COLO829 (cell line): Measurements from ENCODE around the gene DENND2A.
"Not testable (repeated sequence)": the region's sequence is repeated elsewhere in the genome, so short reads cannot be mapped to it uniquely, and the experiment has no call there.

ENCODE experiments used
- DNase-seq: peaks from one replicate; pipeline ENCODE4 v3.0.0; 2012; ENCODE audit warnings: low spot score

The DENND2A gene

GRCh38 chr7:140506788-140507464 lies 133.7 kb downstream of the DENND2A start:
- no peak for DNase-seq

- no peak for DNase-seq
These were observed 138.6 kb downstream of the DENND2A start for GRCh38 chr7:140501966-140502365.

DNA sequence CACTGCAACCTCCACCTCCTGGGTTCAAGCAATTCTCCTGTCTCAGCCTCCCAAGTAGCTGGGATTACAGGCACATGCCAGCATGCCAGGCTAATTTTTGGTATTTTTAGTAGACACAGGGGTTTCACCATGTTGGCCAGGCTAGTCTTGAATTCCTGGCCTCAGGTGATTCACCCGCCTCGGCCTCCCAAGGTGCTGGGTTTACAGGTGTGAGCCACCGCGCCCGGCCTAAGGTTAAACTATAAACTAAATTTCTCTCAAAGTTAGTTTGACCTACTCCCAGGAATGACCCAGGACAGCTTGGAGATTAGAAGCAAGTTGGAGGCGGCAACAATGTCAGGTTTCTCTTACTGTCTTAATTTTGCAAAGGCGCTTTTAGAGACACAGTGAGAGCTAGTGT lies 142.8 kb downstream of the DENND2A start:
- not testable (repeated sequence) for DNase-seq

- no peak for DNase-seq
These were observed 143.3 kb downstream of the DENND2A start for GRCh38 chr7:140497241-140497769.

DNA sequence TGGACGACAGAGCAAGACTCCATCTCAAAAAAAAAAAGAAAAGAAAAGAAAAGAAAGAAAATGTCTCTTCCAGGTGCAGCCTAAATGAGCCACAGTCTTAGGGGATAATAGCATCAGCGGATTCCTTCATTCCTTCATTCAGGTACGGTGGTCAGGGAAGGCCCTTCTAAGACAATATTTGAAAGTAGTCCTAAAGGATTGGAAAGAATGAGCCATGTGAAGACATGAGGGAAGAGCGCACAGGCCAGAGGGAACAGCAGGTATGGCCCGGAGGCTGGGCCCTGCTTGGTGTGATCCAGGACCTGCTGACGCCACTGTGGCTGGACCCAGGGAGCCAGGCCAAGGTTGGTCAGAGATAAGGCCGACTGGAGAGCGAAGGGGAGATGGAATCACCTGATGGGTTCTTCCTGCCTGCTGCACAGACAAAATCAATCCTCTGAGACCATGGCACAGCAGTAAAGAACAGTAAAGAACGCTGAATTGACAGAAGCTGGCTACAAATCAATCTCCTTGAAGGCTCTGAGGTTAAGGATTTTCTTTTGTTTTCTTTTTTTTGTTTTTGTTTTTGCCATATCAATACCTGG lies 145.0 kb downstream of the DENND2A start:
- no peak for DNase-seq

DNA sequence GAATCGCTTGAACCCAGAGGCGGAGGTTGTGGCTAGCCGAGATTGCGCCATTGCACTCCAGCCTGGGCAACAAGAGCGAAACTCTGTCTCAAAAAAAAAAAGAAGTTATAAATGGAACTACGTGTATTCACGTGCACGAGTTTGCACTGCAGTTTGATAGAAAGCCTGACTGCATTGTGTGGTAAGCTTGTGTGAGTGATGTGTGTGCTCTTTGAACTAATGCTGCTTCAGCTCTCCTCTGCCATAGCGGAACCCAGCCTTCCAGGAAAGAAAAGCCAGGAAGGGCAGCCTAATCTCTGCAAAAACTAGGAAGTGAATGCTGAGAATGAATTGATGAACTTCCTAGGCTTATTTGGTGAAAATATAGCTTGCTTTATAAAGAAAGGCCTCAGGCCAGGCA lies 145.7 kb downstream of the DENND2A start:
- DNase-seq = no peak

- no peak for DNase-seq
These were observed 151.6 kb downstream of the DENND2A start for GRCh38 chr7:140489026-140489359.

GRCh38 chr7:140485500-140486265 lies 154.9 kb downstream of the DENND2A start:
- DNase-seq = peak; percentile 72

DNA sequence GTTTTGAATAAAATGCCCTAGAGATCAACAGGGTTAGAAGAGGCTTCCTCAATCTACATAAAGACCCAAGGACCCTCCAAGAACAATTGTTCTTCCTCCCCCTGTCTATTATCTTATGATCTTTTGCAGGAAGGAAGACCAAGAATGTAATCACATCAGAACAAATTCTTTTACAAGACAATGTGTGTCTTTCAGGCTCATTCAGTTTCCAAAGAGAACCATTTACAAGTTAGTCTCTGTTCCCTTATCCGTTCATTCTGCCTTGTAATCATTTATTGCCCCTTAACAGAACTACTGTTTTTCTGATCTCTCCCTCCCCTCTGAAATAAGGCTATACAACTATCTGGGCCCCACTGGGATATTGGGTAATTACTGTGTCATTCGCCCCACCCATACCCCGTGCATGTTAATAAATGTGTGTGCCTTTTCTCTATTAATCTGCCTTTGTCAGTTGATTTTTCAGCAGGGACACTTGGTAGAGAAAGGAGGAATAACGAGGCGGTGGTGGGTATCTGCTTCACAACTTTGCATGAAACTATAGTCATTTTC lies 155.6 kb downstream of the DENND2A start:
- DNase-seq = peak; percentile 92

GRCh38 chr7:140484479-140484878 lies 156.1 kb downstream of the DENND2A start:
- no peak for DNase-seq

DNA sequence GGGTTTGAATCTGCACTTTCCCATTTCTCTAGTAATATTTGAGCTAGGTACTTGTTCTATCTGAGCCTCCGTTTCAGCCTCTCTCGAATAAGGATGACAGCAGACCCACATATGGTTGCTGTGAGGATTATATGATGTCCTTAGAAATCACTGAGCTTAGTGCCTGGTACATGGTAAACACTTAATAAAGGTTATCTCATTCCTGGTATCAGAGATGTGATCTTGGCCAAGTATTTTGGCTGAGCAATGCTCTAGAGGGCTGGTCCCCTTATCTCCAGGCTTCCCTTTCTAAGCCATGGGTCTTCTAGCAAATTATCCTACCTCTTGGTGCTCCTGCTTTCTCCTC lies 160.9 kb downstream of the DENND2A start:
- no peak for DNase-seq

GRCh38 chr7:140479062-140479738 lies 161.4 kb downstream of the DENND2A start, which contains the start of gene MKRN1:
Gene MKRN1 (minus strand): TSS chr7:140479505. CDS start chr7:140479344, 161 bp downstream.
- peak; percentile 98 for DNase-seq

GRCh38 chr7:140478246-140479061 lies 162.2 kb downstream of the DENND2A start:
- no peak for DNase-seq

GRCh38 chr7:140476698-140477261 lies 163.8 kb downstream of the DENND2A start:
- no peak for DNase-seq

DNA sequence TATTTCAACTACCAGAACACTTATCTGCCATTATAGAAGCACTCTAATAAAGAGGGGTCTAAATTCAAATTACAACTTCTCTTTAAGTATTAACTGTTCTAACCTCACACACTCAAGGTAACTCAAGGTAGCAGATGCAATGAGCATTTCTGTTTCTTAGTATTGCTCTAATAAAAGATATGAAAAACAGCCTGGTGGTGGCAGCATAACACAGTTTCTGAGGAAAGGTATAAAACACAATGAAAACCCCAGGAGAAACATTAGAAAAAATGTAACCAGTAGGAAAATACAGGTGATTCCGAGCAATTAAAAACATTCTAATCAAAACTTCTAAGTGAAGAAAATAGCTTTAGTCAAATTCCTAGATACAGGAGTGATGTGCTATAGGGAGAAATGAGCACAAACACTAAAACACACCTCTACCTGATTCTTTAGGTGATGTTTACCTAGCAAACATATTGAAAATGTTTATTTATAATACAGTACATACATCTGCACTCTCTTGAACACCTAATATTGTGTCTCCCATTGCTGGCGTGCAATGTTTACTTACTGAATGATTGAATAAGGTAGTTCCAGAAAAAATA lies 164.8 kb downstream of the DENND2A start:
- DNase-seq = peak; percentile 85
